ENCODE data around the gene ATAT1.
A peak's percentile ranks its signal among the peaks of the same experiment; 100 is the strongest.

ATAT1 gene

GRCh38 chr6:30625511-30625910 lies 1.2 kb upstream of the ATAT1 start:
- peaks cover 12% of the 10 kb centered on the region for H3K4me1 ChIP-seq (ENCODE audit: control insufficient read depth, insufficient read depth, low read length, unreplicated experiment)
- H3K27me3 ChIP-seq (ENCODE audit: insufficient read depth, low read length) = no peaks in the 10 kb centered on the region
- H3K27ac ChIP-seq (ENCODE audit: low read depth, low read length) = no peak overlapping the region
- H3K79me2 ChIP-seq (ENCODE audit: control insufficient read depth, insufficient read depth, low read length, unreplicated experiment) = no peaks in the 10 kb centered on the region
- peaks cover 17% of the 10 kb centered on the region; the same call in 1 of the 2 replicates for H3K36me3 ChIP-seq (ENCODE audit: insufficient read depth, low read length)
- no peak overlapping the region for H3K4me3 ChIP-seq (ENCODE audit: low read depth, low read length)
- no peak overlapping the region for H2AFZ ChIP-seq (ENCODE audit: low read length, unreplicated experiment)

DNA sequence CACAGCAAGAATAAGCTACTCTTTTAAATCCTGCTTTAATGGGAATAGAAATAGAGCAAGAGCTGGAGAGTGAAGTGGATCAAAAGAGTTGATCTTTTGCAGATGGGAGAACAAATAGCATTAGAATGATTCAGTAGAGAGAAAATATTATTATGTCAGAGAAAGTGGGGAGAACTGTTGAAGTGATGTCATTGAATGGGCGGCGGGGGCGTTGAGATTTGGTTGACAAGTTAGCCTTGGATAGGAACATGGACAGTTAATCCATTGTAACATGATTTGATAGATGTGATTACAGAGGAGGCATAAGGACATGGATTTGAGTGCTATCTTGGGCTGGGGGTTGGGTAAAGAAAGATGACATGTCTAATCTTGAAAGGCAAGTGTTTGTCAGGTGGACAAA lies 9.2 kb downstream of the ATAT1 start:
- Histone ChIP-seq H2AFZ (ENCODE audit: low read length, unreplicated experiment) (no peak overlapping the region), H3K79me2 (ENCODE audit: control insufficient read depth, insufficient read depth, low read length, unreplicated experiment) (no peaks in the 10 kb centered on the region), H3K4me1 (ENCODE audit: control insufficient read depth, insufficient read depth, low read length, unreplicated experiment) (no peaks in the 10 kb centered on the region), H3K27me3 (ENCODE audit: insufficient read depth, low read length) (no peaks in the 10 kb centered on the region), H3K36me3 (ENCODE audit: insufficient read depth, low read length) (no peaks in the 10 kb centered on the region), H3K4me3 (ENCODE audit: low read depth, low read length) (no peak overlapping the region), H3K27ac (ENCODE audit: low read depth, low read length) (no peak overlapping the region)

DNA sequence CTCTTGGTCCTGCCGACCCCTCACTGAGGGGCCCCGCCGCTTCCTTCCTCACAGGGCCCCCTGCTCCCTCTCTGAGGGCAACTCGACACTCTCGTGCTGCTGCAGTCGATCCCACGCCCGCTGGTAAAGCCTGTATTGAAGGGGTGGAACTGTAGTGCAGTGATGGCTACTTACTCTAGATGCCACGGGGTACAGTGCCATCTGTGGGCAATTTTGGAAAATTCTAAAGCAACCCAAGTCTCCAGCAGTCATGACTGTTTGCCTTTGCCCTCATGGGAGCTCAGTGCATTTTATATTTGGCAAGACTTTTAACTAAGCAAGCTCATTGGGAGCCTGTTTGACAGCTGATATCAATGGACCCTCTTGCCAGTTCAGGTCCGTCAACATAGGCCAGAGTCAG lies 13.8 kb downstream of the ATAT1 start:
- H3K27ac ChIP-seq (ENCODE audit: low read depth, low read length) = no peak overlapping the region
- H3K79me2 ChIP-seq (ENCODE audit: control insufficient read depth, insufficient read depth, low read length, unreplicated experiment) = no peaks in the 10 kb centered on the region
- H2AFZ ChIP-seq (ENCODE audit: low read length, unreplicated experiment) = no peak overlapping the region
- no peaks in the 10 kb centered on the region for H3K4me1 ChIP-seq (ENCODE audit: control insufficient read depth, insufficient read depth, low read length, unreplicated experiment)
- H3K4me3 ChIP-seq (ENCODE audit: low read depth, low read length) = no peak overlapping the region
- no peaks in the 10 kb centered on the region for H3K36me3 ChIP-seq (ENCODE audit: insufficient read depth, low read length)
- H3K27me3 ChIP-seq (ENCODE audit: insufficient read depth, low read length) = no peaks in the 10 kb centered on the region

DNA sequence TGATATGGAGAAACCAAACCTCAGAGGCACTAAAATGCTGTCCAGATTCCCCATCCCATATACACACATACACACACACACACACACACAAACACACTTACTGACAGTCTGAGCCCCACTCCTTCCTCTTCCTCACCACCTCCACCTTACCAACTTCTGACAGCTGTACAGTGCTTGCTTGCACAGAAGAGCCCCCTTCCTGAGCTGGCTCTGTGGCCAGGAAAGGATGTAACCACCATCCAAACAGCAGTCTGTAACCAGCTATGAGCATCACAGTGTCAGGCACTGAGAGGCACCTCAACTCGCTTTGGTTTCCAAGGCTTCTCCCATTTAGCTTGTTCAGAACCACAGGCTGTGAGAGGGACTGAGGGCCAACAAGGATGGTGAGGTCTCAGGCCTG lies 14.4 kb downstream of the ATAT1 start:
- Histone ChIP-seq H3K36me3 (ENCODE audit: insufficient read depth, low read length) (no peaks in the 10 kb centered on the region), H3K27me3 (ENCODE audit: insufficient read depth, low read length) (no peaks in the 10 kb centered on the region), H3K27ac (ENCODE audit: low read depth, low read length) (no peak overlapping the region), H3K4me3 (ENCODE audit: low read depth, low read length) (no peak overlapping the region), H3K79me2 (ENCODE audit: control insufficient read depth, insufficient read depth, low read length, unreplicated experiment) (no peaks in the 10 kb centered on the region), H3K4me1 (ENCODE audit: control insufficient read depth, insufficient read depth, low read length, unreplicated experiment) (peaks cover 1% of the 10 kb centered on the region), H2AFZ (ENCODE audit: low read length, unreplicated experiment) (no peak overlapping the region)

DNA sequence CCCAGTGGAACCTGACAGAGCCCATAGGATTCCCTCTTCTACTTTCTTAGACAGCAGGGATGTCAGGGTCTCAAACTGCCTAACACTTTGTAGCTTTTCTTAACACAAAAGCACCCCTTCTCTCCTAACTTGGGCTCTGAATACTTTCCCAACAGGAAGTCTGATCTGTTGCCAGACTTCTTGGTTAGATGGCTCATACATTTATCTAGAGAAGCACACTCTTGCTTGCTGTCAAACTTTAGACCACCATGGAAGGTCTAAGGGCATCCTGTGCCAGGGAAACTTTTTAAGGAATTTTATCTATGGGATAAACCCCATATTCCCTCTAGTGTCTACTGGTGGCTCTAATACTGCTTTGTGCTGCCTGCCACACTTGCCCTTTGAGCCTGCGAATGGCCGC lies 17.0 kb downstream of the ATAT1 start:
- H3K36me3 ChIP-seq (ENCODE audit: insufficient read depth, low read length) = no peaks in the 10 kb centered on the region
- H2AFZ ChIP-seq (ENCODE audit: low read length, unreplicated experiment) = no peak overlapping the region
- H3K27ac ChIP-seq (ENCODE audit: low read depth, low read length) = no peak overlapping the region

DNA sequence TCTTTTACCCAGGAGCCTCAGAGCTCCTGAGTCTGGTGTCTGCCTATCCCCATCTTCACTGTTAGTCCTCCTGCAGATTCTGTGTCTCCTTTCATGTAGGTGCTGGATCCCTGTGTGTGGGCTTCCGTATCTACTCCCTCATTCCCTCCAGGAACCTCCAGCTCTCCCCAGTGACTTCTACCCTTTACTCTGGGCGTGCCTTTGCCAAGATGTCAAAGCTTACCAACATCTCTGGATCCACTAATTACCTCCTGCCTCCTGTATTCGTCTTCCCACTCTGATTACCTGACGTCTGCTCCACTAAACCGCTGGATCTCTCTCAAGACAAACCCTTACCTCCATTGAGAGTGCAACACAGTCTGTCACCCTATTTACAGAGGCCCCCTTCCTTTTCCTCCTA lies 18.1 kb downstream of the ATAT1 start:
- H3K27ac ChIP-seq (ENCODE audit: low read depth, low read length) = no peak overlapping the region
- H3K36me3 ChIP-seq (ENCODE audit: insufficient read depth, low read length) = no peaks in the 10 kb centered on the region
- H3K79me2 ChIP-seq (ENCODE audit: control insufficient read depth, insufficient read depth, low read length, unreplicated experiment) = peaks cover 8% of the 10 kb centered on the region

More for the DNA sequence above, 17.0 kb downstream of the ATAT1 start:
- Histone ChIP-seq H3K4me1 (ENCODE audit: control insufficient read depth, insufficient read depth, low read length, unreplicated experiment) (peaks cover 8% of the 10 kb centered on the region), H3K4me3 (ENCODE audit: low read depth, low read length) (no peak overlapping the region), H3K27me3 (ENCODE audit: insufficient read depth, low read length) (no peaks in the 10 kb centered on the region), H3K79me2 (ENCODE audit: control insufficient read depth, insufficient read depth, low read length, unreplicated experiment) (peaks cover 8% of the 10 kb centered on the region)

GRCh38 chr6:30645989-30646388 lies 19.3 kb downstream of the ATAT1 start:
- 0 out of 2 replicates have a peak, but pooled peaks cover 1% of the 10 kb centered on the region for H3K36me3 ChIP-seq (ENCODE audit: insufficient read depth, low read length)
- peaks cover 8% of the 10 kb centered on the region for H3K79me2 ChIP-seq (ENCODE audit: control insufficient read depth, insufficient read depth, low read length, unreplicated experiment)
- H3K27me3 ChIP-seq (ENCODE audit: insufficient read depth, low read length) = no peaks in the 10 kb centered on the region
- H2AFZ ChIP-seq (ENCODE audit: low read length, unreplicated experiment) = no peak overlapping the region
- peaks cover 8% of the 10 kb centered on the region for H3K4me1 ChIP-seq (ENCODE audit: control insufficient read depth, insufficient read depth, low read length, unreplicated experiment)
- no peak overlapping the region for H3K4me3 ChIP-seq (ENCODE audit: low read depth, low read length)
- H3K27ac ChIP-seq (ENCODE audit: low read depth, low read length) = no peak overlapping the region

More for the DNA sequence above, 18.1 kb downstream of the ATAT1 start:
- H3K4me3 ChIP-seq (ENCODE audit: low read depth, low read length) = no peak overlapping the region
- H3K27me3 ChIP-seq (ENCODE audit: insufficient read depth, low read length) = no peaks in the 10 kb centered on the region
- peaks cover 8% of the 10 kb centered on the region for H3K4me1 ChIP-seq (ENCODE audit: control insufficient read depth, insufficient read depth, low read length, unreplicated experiment)
- H2AFZ ChIP-seq (ENCODE audit: low read length, unreplicated experiment) = no peak overlapping the region

GRCh38 chr6:30646450-30647241 lies 20.0 kb downstream of the ATAT1 start, which contains the start of gene C6orf136:
Gene C6orf136 (plus strand): TSS chr6:30647133. CDS start chr6:30647232, 99 bp downstream.
- Histone ChIP-seq H3K27ac (ENCODE audit: low read depth, low read length) (peak within 1 kb of the TSS; percentile 49; the same call in 1 of the 2 replicates), H3K27me3 (ENCODE audit: insufficient read depth, low read length) (no peaks in the 10 kb centered on the region), H3K4me3 (ENCODE audit: low read depth, low read length) (peak within 1 kb of the TSS; percentile 86), H3K4me1 (ENCODE audit: control insufficient read depth, insufficient read depth, low read length, unreplicated experiment) (peaks cover 8% of the 10 kb centered on the region), H2AFZ (ENCODE audit: low read length, unreplicated experiment) (peak within 1 kb of the TSS; percentile 76), H3K36me3 (ENCODE audit: insufficient read depth, low read length) (0 out of 2 replicates have a peak, but pooled peaks cover 4% of the 10 kb centered on the region), H3K79me2 (ENCODE audit: control insufficient read depth, insufficient read depth, low read length, unreplicated experiment) (peaks cover 8% of the 10 kb centered on the region)

DNA sequence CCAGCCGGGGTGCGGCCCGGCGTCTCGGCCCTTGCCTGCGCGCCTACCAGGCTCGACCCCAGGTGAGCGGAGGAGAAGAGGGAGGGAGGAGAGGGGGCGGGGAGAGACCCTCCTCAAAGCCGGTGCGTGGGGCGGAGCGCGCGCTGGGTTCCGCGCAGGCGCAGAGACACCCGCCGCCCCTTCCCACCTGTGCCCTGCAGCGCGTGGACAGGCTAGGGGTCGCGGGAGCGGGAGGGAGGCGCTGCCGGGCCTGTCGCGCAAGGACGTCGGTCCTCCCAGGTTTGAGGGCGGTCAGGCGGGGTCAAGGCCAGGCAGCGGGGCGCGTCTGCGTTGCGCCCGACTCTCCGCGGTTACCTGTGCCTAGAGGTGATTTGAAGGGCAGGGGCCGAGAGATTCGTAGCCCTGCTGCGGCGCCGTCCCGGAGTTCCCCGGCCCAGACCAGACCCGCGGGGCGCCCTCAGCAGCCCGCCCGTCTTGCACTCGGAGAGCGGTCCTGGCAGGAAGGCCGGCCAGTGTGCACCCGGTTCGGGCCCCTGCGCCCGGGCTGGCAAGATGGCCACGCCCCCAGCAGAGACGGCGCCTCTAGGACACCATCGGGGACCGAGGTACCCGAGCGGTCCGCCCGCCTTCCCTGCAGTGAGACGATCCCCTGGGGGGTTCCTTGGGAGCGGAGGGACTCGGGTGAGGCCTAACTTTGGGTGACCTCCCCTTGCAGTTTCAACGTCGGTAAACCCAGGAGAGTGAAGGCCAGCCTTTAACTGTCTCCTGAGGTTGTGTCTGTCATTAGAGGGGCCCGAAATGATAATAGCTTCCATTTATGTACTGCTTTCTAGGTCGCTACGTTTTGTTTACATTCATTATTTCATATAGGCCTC lies 20.8 kb downstream of the ATAT1 start:
- Histone ChIP-seq H3K4me1 (ENCODE audit: control insufficient read depth, insufficient read depth, low read length, unreplicated experiment) (peaks cover 8% of the 10 kb centered on the region), H3K4me3 (ENCODE audit: low read depth, low read length) (peak overlapping the region; percentile 86), H2AFZ (ENCODE audit: low read length, unreplicated experiment) (peak overlapping the region; percentile 76), H3K79me2 (ENCODE audit: control insufficient read depth, insufficient read depth, low read length, unreplicated experiment) (peaks cover 8% of the 10 kb centered on the region), H3K27ac (ENCODE audit: low read depth, low read length) (peak overlapping the region; percentile 49; the same call in 1 of the 2 replicates), H3K36me3 (ENCODE audit: insufficient read depth, low read length) (peaks cover 7% of the 10 kb centered on the region; the same call in 1 of the 2 replicates), H3K27me3 (ENCODE audit: insufficient read depth, low read length) (no peaks in the 10 kb centered on the region)

DNA sequence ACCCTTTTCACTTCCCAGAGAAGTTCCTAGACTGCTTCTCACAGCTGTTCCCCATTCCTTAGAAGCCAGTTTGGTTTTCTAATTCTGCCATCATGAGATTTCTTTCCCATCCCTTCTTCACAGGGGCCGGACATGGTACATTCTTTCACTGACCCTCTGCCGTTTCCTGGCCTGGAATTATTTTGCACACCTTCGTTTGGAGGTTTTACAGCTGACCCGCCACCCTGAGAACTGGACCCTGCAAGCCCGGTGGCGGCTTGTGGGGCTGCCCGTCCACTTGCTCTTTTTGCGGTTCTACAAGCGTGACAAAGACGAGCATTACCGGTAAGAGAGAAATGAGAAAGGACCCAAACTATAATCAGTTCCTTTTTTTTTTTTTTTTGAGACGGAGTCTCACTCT lies 24.5 kb downstream of the ATAT1 start:
- H3K27me3 ChIP-seq (ENCODE audit: insufficient read depth, low read length) = no peaks in the 10 kb centered on the region
- peaks cover 6% of the 10 kb centered on the region for H3K4me1 ChIP-seq (ENCODE audit: control insufficient read depth, insufficient read depth, low read length, unreplicated experiment)
- no peak overlapping the region for H3K4me3 ChIP-seq (ENCODE audit: low read depth, low read length)
- no peak overlapping the region for H3K27ac ChIP-seq (ENCODE audit: low read depth, low read length)
- H2AFZ ChIP-seq (ENCODE audit: low read length, unreplicated experiment) = no peak overlapping the region
- H3K79me2 ChIP-seq (ENCODE audit: control insufficient read depth, insufficient read depth, low read length, unreplicated experiment) = peaks cover 8% of the 10 kb centered on the region
- peaks cover 17% of the 10 kb centered on the region; the same call in 1 of the 2 replicates for H3K36me3 ChIP-seq (ENCODE audit: insufficient read depth, low read length)
